Retinal pigment epithelial cell (primary cell): Measurements from ENCODE around the gene CFAP210.
A peak's percentile ranks its signal among the peaks of the same experiment; 100 is the strongest.

Experiments
- DNase-seq: peaks from one replicate; pipeline ENCODE4 v3.0.0-alpha.2; 2010; ENCODE audit warnings: low read depth
- H3K4me3 ChIP-seq: 2 replicates; pipeline ENCODE4 v1.5.1; 2011; ENCODE audit warnings: mild to moderate bottlenecking, low read length, control low read depth, moderate library complexity
- TF ChIP-seq, protein P1 (sequence below): conservative IDR thresholded peaks from 2 replicates; pipeline ENCODE4 v1.5.1; 2011; ENCODE audit warnings: low read depth, low read length, control low read depth, inconsistent platforms

The CFAP210 gene

GRCh38 chr2:169734169-169734847 lies 40.1 kb upstream of the CFAP210 start:
- TF ChIP-seq, protein P1, sequence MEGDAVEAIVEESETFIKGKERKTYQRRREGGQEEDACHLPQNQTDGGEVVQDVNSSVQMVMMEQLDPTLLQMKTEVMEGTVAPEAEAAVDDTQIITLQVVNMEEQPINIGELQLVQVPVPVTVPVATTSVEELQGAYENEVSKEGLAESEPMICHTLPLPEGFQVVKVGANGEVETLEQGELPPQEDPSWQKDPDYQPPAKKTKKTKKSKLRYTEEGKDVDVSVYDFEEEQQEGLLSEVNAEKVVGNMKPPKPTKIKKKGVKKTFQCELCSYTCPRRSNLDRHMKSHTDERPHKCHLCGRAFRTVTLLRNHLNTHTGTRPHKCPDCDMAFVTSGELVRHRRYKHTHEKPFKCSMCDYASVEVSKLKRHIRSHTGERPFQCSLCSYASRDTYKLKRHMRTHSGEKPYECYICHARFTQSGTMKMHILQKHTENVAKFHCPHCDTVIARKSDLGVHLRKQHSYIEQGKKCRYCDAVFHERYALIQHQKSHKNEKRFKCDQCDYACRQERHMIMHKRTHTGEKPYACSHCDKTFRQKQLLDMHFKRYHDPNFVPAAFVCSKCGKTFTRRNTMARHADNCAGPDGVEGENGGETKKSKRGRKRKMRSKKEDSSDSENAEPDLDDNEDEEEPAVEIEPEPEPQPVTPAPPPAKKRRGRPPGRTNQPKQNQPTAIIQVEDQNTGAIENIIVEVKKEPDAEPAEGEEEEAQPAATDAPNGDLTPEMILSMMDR = no peak
- H3K4me3 ChIP-seq = peak overlapping the region; percentile 76
- no peak for DNase-seq

DNA sequence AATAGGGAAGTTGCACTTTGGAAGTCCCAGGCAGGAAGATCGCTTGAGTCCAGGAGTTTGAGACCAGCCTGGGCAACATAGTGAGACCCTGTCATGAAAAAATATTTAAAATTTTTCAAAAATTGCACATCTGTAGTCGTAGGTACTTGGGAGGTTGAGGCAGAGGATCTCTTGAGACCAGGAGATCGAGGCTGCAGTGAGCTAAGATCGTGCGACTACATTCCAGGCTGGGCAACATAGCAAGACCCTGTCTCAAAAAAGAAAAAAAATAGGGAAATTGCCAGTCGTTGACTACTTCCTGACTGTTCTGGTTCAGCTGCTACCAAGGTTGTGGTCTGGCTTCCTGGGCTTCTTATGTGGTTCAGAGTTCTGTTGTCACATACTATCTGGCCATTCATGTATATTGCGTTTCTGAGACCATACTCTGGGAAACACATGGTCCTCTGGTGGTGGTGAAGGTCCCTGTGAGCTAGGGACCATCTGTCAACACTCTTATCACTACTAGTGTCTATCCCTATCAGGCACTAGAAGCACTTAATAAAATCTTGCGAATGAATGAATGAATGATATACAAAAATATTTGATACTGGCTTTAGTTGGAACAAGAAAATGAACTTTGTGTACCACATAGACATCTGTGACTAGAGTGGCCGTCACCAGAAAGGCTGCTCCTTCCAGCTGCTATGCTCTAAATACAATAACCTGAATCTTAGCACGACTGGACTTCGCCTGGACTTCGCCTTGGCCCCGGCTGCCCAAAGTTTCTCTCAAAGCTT lies 38.6 kb upstream of the CFAP210 start:
- peak overlapping the region; percentile 76 for H3K4me3 ChIP-seq
- TF ChIP-seq, protein P1 = no peak
- no peak for DNase-seq

DNA sequence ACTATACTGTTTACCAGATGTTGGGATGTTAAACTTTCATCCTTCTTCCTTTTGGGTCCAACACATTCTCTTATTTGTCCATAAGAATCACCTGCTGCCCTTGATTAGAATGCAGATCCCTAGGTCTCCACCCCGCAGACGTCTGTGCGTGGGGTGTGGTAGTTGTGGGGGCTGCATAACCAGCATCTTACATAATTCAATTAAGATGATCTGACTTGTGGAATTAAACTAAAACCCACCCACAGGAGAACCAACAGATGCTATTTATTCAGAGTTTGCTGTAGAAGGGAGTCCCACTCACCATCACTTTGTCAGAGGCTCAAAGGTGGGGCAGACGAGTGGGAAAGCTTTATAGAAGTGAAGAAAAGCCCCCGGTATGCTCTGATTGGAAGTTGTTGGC lies 37.9 kb upstream of the CFAP210 start:
- DNase-seq = no peak
- H3K4me3 ChIP-seq = no peak overlapping the region
- TF ChIP-seq, protein P1 = no peak

DNA sequence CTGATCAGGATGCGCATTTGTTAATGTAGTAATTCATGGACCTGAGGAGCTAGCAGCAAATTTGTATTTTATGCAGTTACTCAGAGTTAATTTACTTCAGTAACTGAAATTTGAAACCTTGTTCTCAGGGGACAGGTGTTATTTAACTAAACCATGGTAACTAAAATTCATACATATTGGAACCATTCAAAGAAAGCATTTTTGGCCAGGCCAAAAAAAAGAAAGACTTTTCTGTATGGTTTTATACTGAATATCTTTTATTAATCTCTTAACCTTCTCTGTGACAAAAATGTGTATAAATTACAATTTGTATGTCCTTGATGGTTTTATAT lies 35.0 kb upstream of the CFAP210 start:
- no peak for DNase-seq
- TF ChIP-seq, protein P1 = no peak
- no peak overlapping the region for H3K4me3 ChIP-seq

DNA sequence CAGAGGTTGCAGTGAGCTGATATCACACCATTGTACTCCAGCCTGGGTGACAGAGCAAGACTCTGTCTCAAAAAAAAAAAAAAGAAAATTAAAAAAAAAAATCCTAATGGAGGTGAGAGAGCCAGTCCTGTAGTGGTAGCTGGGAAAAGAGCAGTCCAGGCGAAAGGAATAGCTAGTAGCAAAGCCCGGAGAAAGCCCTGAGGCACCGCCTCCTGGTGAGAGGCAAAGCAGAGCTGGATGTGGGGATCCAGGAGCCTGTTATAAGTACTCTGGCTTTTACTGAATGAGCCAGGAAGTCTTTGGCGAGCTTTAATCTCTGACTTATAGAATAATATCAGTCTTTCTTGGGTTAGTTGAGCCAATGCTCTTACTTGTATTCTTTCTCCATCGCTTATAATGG lies 32.9 kb upstream of the CFAP210 start:
- H3K4me3 ChIP-seq = no peak overlapping the region
- TF ChIP-seq, protein P1 = no peak
- DNase-seq = no peak

DNA sequence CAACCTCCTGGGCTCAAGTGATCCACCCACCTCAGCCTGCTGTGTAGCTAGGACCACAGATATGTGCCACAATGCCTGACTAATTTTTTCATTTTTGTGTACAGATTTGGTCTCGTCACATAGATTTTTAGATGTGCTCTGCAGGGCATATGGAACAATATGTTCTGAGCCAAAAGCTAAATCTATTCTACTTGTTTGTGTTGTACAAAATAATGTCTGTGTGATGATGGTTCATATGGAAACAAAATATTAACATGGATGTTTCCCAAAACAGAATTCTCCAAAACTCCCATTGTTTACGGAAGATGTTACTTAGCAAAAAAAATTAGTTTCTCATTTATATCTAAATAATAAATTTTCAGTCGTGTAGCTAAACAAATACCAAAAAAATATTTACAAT lies 26.8 kb upstream of the CFAP210 start:
- H3K4me3 ChIP-seq = no peak overlapping the region
- TF ChIP-seq, protein P1 = no peak
- no peak for DNase-seq
